WTC11 (cell line): Measurements from ENCODE around the gene MICA. TPM values are rescaled to one million over a fixed set of nuclear protein-coding genes. Genes with fewer than 3 reads are reported as not detected.

Experiments
- ATAC-seq: fragments of 200-7000 bp; cut with Tn5 transposase; 2 replicates; pipeline ENCODE4 v1.10.0; 2021; ENCODE audit warnings: mild to moderate bottlenecking, moderate library complexity
- CTCF ChIA-PET: fragments of 300-600 bp; sonication (Branson Sonifier 250); formaldehyde crosslinking; loops from one replicate; lab custom pipeline; 2021; ENCODE audit warnings: antibody characterized with exemption; lab: Charles Lee
- POLR2A ChIA-PET: fragments of 350-600 bp; sonication (Branson Sonifier 250); formaldehyde crosslinking; loops from one replicate; lab custom pipeline; 2021; ENCODE audit warnings: antibody characterized with exemption; lab: Charles Lee
- DNase-seq: peaks from one replicate; pipeline ENCODE4 v3.0.0; 2021; ENCODE audit warnings: low spot score
- H3K27ac Mint-ChIP-seq: 2 replicates; pipeline ENCODE4 v1.8.0; 2021; ENCODE audit warnings: mixed read lengths
- H3K27me3 Mint-ChIP-seq: 2 replicates; pipeline ENCODE4 v1.8.0; 2021; ENCODE audit warnings: low read depth, mild to moderate bottlenecking, moderate library complexity, mixed read lengths
- H3K36me3 Mint-ChIP-seq: 2 replicates; pipeline ENCODE4 v1.8.0; 2021; ENCODE audit warnings: mixed read lengths
- H3K4me1 Mint-ChIP-seq: 2 replicates; pipeline ENCODE4 v1.8.0; 2022; ENCODE audit warnings: mixed read lengths
- H3K4me3 Mint-ChIP-seq: 2 replicates; pipeline ENCODE4 v1.8.0; 2021; ENCODE audit warnings: mild to moderate bottlenecking, moderate library complexity, mixed read lengths
- H3K9me3 Mint-ChIP-seq: 2 replicates; pipeline ENCODE4 v1.8.0; 2021; ENCODE audit warnings: mixed read lengths
- AFF4 ChIP-seq: sonication (generic); formaldehyde crosslinking; IDR thresholded peaks from 2 replicates; pipeline ENCODE4 v1.8.1; 2023; ENCODE audit warnings: mild to moderate bottlenecking, missing genetic modification reagents, borderline replicate concordance
- ARID4B ChIP-seq: sonication (generic); formaldehyde crosslinking; IDR thresholded peaks from 2 replicates; pipeline ENCODE4 v1.8.0; 2023; ENCODE audit warnings: missing genetic modification reagents, mild to moderate bottlenecking, borderline replicate concordance
- CTCF ChIP-seq: fragments of 200-600 bp; IDR thresholded peaks from 2 replicates; pipeline ENCODE4 v1.8.0; 2022; ENCODE audit warnings: antibody characterized with exemption
- FOXK1 ChIP-seq: sonication (generic); formaldehyde crosslinking; IDR thresholded peaks from 2 replicates; pipeline ENCODE4 v1.8.0; 2022; ENCODE audit warnings: mild to moderate bottlenecking, moderate library complexity, missing genetic modification reagents
- GABPB1 ChIP-seq: sonication (generic); formaldehyde crosslinking; IDR thresholded peaks from 2 replicates; pipeline ENCODE4 v1.8.1; 2023; ENCODE audit warnings: mild to moderate bottlenecking, missing genetic modification reagents
- IRF1 ChIP-seq: sonication (generic); formaldehyde crosslinking; IDR thresholded peaks from 2 replicates; pipeline ENCODE4 v1.8.0; 2023; ENCODE audit warnings: missing genetic modification reagents
- JUN ChIP-seq: sonication (generic); formaldehyde crosslinking; IDR thresholded peaks from 2 replicates; pipeline ENCODE4 v1.8.0; 2023; ENCODE audit warnings: mild to moderate bottlenecking, missing genetic modification reagents
- MXD4 ChIP-seq: fragments of 250-450 bp; sonication (Bioruptor Pico); IDR thresholded peaks from 2 replicates; pipeline ENCODE4 v1.8.0; 2021; ENCODE audit warnings: mild to moderate bottlenecking, moderate library complexity, borderline replicate concordance
- NFE2L1 ChIP-seq: sonication (generic); formaldehyde crosslinking; IDR thresholded peaks from 2 replicates; pipeline ENCODE4 v1.8.1; 2023; ENCODE audit warnings: missing genetic modification reagents
- RORB ChIP-seq: fragments of 250-450 bp; sonication (Bioruptor Pico); IDR thresholded peaks from 2 replicates; pipeline ENCODE4 v1.9.0; 2021; ENCODE audit warnings: mild to moderate bottlenecking
- TCF7 ChIP-seq: sonication (generic); formaldehyde crosslinking; IDR thresholded peaks from 2 replicates; pipeline ENCODE4 v1.8.0; 2022; ENCODE audit warnings: mild to moderate bottlenecking, low read depth, missing genetic modification reagents, moderate library complexity
- ZNF121 ChIP-seq: sonication (generic); formaldehyde crosslinking; IDR thresholded peaks from 2 replicates; pipeline ENCODE4 v1.8.0; 2023; ENCODE audit warnings: missing genetic modification reagents
- ZNF317 ChIP-seq: sonication (generic); formaldehyde crosslinking; IDR thresholded peaks from 2 replicates; pipeline ENCODE4 v1.8.1; 2023; ENCODE audit warnings: low read depth, mild to moderate bottlenecking, moderate library complexity, missing genetic modification reagents, borderline replicate concordance
- total RNA-seq: library from RNA; stranded (reverse); gene quantifications from 3 replicates; pipeline ENCODE4 v1.2.3, GENCODE V29; 2021
- TF ChIP-seq, protein P1 (sequence below): sonication (generic); formaldehyde crosslinking; IDR thresholded peaks from 2 replicates; pipeline ENCODE4 v1.8.0; 2022; ENCODE audit warnings: missing genetic modification reagents
- TF ChIP-seq, protein P2 (sequence below): fragments of 250-450 bp; sonication (Bioruptor Pico); IDR thresholded peaks from 2 replicates; pipeline ENCODE4 v1.9.0; 2021; ENCODE audit warnings: moderate library complexity, mild to moderate bottlenecking, inconsistent platforms, borderline replicate concordance

MICA gene
- total RNA-seq, 1 experiment from 2014 or later, result 12.9 TPM

DNA sequence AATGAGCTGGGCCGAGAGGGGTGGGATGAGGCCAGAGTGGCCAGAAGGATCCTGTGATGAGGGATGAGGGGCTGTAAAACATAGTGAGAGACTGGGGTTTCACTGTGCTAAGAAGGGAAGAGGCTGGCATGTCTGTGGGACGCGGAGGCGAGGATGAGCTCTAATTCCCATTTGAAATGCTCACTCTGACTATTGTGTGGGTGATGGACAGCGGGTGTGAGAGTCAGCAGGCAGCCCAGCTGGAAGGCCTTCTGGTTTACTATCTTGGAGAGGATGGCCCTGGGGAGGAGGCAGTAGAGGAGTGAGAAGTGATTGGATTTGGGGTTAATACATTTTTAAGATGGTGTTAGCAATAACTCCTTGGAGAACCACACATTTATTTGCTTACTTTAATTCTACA, 9.5 kb upstream of the MICA start:
- no peak for TF ChIP-seq ZNF121 (CRISPR knock-in tag)
- no peak for TF ChIP-seq GABPB1 (CRISPR knock-in tag)
- no peak for TF ChIP-seq NFE2L1 (CRISPR knock-in tag)
- TF ChIP-seq, protein P1, sequence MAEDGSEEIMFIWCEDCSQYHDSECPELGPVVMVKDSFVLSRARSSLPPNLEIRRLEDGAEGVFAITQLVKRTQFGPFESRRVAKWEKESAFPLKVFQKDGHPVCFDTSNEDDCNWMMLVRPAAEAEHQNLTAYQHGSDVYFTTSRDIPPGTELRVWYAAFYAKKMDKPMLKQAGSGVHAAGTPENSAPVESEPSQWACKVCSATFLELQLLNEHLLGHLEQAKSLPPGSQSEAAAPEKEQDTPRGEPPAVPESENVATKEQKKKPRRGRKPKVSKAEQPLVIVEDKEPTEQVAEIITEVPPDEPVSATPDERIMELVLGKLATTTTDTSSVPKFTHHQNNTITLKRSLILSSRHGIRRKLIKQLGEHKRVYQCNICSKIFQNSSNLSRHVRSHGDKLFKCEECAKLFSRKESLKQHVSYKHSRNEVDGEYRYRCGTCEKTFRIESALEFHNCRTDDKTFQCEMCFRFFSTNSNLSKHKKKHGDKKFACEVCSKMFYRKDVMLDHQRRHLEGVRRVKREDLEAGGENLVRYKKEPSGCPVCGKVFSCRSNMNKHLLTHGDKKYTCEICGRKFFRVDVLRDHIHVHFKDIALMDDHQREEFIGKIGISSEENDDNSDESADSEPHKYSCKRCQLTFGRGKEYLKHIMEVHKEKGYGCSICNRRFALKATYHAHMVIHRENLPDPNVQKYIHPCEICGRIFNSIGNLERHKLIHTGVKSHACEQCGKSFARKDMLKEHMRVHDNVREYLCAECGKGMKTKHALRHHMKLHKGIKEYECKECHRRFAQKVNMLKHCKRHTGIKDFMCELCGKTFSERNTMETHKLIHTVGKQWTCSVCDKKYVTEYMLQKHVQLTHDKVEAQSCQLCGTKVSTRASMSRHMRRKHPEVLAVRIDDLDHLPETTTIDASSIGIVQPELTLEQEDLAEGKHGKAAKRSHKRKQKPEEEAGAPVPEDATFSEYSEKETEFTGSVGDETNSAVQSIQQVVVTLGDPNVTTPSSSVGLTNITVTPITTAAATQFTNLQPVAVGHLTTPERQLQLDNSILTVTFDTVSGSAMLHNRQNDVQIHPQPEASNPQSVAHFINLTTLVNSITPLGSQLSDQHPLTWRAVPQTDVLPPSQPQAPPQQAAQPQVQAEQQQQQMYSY (CRISPR knock-in tag), result no peak
- TF ChIP-seq ARID4B, result no peak
- no peak for TF ChIP-seq TCF7 (CRISPR knock-in tag)
- TF ChIP-seq FOXK1 (CRISPR knock-in tag), result no peak
- TF ChIP-seq ZNF317 (CRISPR knock-in tag), result no peak
- no peak for TF ChIP-seq CTCF
- ChIA-PET CTCF (interaction anchor here (1.4 to 1.8 kb wide), 2 partner anchors 27 to 48 kb away, joined by 7 to 8 read pairs; no protein-coding TSS in a partner anchor), POLR2A (no interaction called here)
- DNase-seq (no peak), ATAC-seq (no peak)
- Mint-ChIP-seq H3K36me3 (peaks cover 11% of the 10 kb centered on the region), H3K27me3 (peaks cover 6% of the 10 kb centered on the region), H3K4me3 (no peak overlapping the region), H3K9me3 (peaks cover 10% of the 10 kb centered on the region), H3K4me1 (peaks cover 42% of the 10 kb centered on the region), H3K27ac (peak overlapping the region; percentile 0; the same call in 1 of the 2 replicates)

DNA sequence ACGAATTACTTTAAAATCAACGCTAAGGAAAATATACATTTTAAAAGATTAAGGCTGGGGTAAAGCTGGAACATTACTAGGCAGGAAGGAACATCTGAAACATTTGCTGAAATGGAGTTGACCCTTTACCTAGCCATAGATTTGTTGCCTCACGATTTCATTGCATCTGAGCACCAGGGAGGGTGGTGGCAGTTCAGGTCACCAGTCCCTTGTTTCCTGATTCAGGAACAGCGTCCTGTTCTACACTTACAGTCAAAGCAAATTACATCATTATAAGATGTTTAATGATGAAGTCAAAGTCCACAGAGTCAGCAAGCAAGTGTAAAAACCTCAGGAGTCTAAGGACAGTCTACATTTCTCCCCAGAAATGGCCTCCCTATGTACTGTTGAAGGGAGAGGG, 9.0 kb upstream of the MICA start:
- Mint-ChIP-seq H3K36me3 (peaks cover 12% of the 10 kb centered on the region), H3K27ac (no peak overlapping the region), H3K9me3 (peaks cover 10% of the 10 kb centered on the region), H3K27me3 (peaks cover 8% of the 10 kb centered on the region), H3K4me1 (peaks cover 43% of the 10 kb centered on the region), H3K4me3 (no peak overlapping the region)
- ChIA-PET CTCF (interaction anchor here (1.4 to 1.8 kb wide), 2 partner anchors 28 to 48 kb away, joined by 7 to 8 read pairs; no protein-coding TSS in a partner anchor), POLR2A (no interaction called here)
- no peak for DNase-seq
- no peak for ATAC-seq
- no peak for TF ChIP-seq MXD4 (CRISPR knock-in tag)
- TF ChIP-seq, protein P2, sequence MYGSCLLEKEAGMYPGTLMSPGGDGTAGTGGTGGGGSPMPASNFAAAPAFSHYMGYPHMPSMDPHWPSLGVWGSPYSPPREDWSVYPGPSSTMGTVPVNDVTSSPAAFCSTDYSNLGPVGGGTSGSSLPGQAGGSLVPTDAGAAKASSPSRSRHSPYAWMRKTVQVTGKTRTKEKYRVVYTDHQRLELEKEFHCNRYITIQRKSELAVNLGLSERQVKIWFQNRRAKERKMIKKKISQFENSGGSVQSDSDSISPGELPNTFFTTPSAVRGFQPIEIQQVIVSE (CRISPR knock-in tag), result no peak
- no peak for TF ChIP-seq ZNF121 (CRISPR knock-in tag)
- TF ChIP-seq JUN (CRISPR knock-in tag), result no peak
- no peak for TF ChIP-seq AFF4
- TF ChIP-seq, protein P1 (CRISPR knock-in tag), result no peak
- no peak for TF ChIP-seq IRF1 (CRISPR knock-in tag)
- no peak for TF ChIP-seq TCF7 (CRISPR knock-in tag)
- TF ChIP-seq RORB, result no peak
